ENCODE data around the gene ITGB6.

GRCh38 chr2:160125828-160126227 lies 74.2 kb downstream of the ITGB6 start:
- TF ChIP-seq CEBPB (IDR thresholded peaks at IDR 0.05) (no peak), EGR1 (IDR thresholded peaks at IDR 0.05) (no peak), NFIC (IDR thresholded peaks at IDR 0.05) (no peak), TAF1 (IDR thresholded peaks at IDR 0.05; ENCODE audit: low read depth) (no peak), TEAD4 (IDR thresholded peaks at IDR 0.05) (no peak), MAX (IDR thresholded peaks at IDR 0.05) (no peak)
- TF ChIP-seq, protein P1, sequence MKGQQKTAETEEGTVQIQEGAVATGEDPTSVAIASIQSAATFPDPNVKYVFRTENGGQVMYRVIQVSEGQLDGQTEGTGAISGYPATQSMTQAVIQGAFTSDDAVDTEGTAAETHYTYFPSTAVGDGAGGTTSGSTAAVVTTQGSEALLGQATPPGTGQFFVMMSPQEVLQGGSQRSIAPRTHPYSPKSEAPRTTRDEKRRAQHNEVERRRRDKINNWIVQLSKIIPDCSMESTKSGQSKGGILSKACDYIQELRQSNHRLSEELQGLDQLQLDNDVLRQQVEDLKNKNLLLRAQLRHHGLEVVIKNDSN (IDR thresholded peaks at IDR 0.05): no peak
